ENCODE results near the gene TRPM5.

- TF ChIP-seq CTCF (IDR thresholded peaks at IDR 0.05), result no peak
- TF ChIP-seq POLR2A (IDR thresholded peaks at IDR 0.05; ENCODE audit: low read depth), result no peak
- no peak for TF ChIP-seq EP300 (IDR thresholded peaks at IDR 0.05)
Measured at GRCh38 chr11:2402106-2402505, 42.2 kb downstream of the TRPM5 start.

Data from esophagus muscularis mucosa (tissue), 4 donors.